Measurements from ENCODE around the gene BCKDHA.

DNA sequence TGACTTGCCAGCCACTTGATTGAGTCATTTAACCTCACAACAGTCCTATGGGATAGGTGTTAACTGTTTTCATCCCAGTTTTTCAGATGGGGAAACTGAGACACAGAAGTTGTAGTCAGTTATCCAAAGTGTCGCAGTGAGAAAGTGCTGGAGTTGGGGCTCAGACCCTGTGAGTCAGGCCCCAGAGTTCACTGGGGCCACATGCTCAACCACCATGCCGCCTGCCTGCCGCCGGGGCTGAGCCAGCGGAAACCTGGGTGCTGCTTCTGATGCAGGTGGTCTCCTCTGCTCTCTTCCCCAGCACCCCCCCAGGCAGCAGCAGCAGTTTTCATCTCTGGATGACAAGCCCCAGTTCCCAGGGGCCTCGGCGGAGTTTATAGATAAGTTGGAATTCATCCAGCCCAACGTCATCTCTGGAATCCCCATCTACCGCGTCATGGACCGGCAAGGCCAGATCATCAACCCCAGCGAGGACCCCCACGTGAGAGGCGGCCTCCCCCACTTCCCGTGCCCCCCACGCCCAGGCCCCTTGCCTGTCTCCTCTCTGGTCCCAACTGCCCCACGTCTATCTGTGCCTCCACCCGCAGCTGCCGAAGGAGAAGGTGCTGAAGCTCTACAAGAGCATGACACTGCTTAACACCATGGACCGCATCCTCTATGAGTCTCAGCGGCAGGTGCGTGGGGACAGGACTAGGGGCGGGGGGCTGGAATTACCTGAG lies 12.9 kb downstream of the BCKDHA start:
- TF ChIP-seq, protein P1, sequence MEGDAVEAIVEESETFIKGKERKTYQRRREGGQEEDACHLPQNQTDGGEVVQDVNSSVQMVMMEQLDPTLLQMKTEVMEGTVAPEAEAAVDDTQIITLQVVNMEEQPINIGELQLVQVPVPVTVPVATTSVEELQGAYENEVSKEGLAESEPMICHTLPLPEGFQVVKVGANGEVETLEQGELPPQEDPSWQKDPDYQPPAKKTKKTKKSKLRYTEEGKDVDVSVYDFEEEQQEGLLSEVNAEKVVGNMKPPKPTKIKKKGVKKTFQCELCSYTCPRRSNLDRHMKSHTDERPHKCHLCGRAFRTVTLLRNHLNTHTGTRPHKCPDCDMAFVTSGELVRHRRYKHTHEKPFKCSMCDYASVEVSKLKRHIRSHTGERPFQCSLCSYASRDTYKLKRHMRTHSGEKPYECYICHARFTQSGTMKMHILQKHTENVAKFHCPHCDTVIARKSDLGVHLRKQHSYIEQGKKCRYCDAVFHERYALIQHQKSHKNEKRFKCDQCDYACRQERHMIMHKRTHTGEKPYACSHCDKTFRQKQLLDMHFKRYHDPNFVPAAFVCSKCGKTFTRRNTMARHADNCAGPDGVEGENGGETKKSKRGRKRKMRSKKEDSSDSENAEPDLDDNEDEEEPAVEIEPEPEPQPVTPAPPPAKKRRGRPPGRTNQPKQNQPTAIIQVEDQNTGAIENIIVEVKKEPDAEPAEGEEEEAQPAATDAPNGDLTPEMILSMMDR (conservative IDR thresholded peaks at IDR 0.05; ENCODE audit: low read length): no peak
- no peak for TF ChIP-seq EZH2phosphoT487 (IDR thresholded peaks at IDR 0.05; ENCODE audit: borderline replicate concordance, low read depth, low read length)

Data from OCI-LY7 (cell line).